GM18519 (cell line): Measurements from ENCODE around the gene RASAL3.
"Not testable (repeated sequence)": the region's sequence is repeated elsewhere in the genome, so short reads cannot be mapped to it uniquely, and the experiment has no call there.

Experiments used
- ATAC-seq: cut with Tn5 transposase; IDR thresholded peaks from one replicate; pipeline ENCODE4 v1.9.1; 2021; ENCODE audit warnings: mild to moderate bottlenecking, moderate library complexity; ENCODE audit not compliant: unreplicated experiment, low FRiP score

The RASAL3 gene

DNA sequence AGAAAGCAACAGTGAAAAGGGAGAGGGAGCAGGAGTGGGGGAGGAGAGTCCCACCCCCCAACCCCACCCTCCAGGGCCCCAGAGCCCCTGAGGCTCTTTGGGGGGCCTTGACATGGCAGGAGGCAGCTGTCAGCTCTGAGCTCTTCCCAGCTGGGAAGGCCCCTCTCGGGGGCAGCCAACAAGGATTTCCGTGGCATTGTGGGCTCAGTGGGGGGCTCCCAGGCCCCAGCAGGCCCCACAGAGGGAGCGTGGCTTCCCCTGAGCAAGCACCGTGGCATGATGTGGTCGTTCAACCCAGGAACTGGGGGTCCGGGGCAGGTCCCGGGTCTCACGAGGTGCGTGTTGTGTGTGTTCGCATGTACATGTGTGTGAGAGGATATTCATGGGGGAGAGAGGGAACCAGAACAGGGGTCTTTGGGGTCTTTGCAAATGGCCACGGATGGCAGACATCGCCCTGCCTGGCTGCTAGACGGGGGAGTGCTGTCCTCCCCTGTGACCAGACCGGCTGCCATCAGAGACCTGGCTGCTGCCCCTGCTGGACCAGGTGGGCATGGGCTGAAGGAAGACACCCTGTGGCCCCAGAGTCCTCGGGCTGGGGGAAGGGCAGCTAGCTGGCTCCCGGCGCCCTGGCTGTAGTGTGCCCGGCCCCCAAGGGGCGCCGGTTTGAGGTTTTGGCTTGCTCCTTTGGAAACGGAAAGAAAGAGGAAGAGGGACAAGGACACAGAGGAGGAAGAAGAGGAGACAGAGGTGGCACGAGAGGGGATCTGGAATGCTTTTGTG is 41.9 kb downstream of the RASAL3 start:
- ATAC-seq, result no peak

DNA sequence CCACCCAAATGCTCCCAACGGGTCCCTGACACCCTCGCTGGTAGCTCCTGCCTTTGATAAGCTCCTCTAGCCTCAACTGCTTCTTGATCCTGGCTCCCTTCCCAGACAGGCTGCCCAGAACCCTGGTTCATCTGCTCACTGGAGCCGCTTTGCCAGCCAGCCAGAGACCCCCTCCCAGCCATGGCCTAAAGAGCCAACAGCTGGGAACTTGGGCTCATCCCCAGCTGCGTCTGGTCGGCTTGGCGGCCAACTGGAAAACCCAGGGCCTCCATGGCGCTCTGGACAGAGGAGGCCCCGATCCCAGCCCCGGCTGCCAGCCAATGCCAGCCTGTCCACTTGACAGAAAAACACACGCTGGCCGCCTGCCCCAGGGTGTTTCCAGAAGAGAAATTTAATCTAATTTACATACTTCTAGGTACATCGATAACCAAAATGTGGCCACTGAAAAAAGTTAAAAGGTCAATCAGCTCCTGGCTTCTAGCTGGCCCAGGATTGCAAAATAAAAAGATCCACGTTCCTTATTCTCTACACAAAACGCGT is 42.6 kb downstream of the RASAL3 start:
- no peak for ATAC-seq

DNA sequence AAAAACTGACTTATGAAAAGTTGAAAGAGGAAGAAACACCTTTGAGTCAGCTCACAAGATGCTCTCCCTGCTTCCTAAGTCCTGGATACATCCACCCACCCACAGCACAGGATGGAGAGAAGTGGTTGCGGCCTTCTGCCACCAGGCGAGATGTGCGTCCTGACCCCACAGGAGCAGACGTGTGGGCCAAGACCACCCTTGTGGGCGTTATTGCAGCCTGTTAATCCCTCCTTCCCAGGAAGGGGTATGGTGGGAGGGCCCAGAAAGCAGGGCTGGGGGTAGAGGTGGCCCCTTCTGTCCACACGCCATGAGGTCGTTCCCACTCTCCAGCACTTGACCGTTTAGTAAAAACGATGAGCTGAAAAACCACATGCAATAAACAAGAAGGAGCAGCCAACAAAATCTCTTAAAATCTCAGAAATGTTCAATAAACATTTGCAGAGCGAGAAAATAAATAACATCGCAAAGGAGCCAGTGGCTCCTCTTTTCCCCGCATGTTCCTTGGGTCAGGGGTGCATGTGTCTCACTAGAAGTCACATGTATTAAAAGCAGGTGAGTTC is 43.1 kb downstream of the RASAL3 start:
- no peak for ATAC-seq

GRCh38 chr19:15419413-15420025 is 44.8 kb downstream of the RASAL3 start:
- ATAC-seq, result no peak

GRCh38 chr19:15418579-15419412 is 45.5 kb downstream of the RASAL3 start, which contains the start of gene AKAP8L:
TSS of gene AKAP8L (minus strand) at chr19:15418988. CDS start at chr19:15418923, 65 bp downstream.
- peak; percentile 80 for ATAC-seq

DNA sequence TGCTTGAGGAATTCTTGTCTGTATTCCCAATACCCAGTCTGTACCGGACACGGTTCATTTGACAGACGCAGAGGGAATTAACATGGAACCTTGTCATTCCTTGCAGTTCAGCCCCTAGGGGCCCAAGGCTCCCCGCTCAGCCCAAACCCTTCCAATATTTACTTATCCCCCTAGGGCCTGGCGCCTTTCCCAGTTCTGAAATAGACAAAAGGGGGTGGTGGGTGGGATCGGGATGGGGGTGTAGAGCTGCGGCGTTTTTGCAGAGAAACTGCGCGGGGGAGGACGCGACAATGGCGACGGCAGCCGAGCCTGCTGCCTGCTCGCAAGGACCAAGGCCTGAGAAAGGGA is 46.1 kb downstream of the RASAL3 start:
- no peak for ATAC-seq

DNA sequence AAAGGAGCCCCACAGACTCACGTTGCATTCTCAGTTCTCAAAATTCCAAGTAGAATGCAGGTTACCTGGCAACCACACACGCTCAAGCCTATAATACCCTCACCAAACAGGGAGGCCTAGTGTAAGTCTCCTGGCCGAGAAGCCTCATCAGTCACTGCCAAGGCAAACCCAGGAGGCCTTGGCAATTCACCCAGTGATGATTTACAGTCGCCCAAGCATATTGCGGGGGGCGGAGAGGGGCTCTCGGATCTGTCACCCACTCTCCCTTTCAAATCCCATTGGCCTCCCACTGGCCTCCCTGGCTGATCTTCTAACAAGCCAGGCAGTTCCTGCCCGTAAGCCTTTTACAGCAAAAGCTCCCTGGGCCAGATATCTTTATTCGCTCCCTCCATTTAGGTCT is 46.6 kb downstream of the RASAL3 start:
- no peak for ATAC-seq

- no peak for ATAC-seq
Observed at GRCh38 chr19:15412832-15413231, 51.5 kb downstream of the RASAL3 start.

DNA sequence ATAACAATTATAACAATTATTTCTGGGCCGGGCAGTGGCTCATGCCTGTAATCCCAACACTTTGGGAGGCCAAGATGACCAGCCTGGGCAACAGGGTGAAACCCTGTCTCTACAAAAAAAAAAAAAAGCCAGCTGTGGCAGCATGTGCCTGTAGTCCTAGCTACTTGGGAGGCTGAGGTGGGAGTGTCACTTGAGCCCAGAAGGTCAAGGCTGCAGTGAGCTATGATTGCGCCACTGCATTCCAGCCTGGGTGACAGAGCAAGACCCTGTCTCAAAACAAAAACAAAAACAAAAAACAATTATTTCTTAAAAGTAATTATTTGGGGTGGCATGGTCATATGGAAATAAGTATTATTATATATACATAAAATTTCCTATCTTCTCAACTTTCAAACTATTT is 53.0 kb downstream of the RASAL3 start:
- ATAC-seq, result not testable (repeated sequence)

GRCh38 chr19:15404780-15405211 is 59.5 kb downstream of the RASAL3 start:
- no peak for ATAC-seq

DNA sequence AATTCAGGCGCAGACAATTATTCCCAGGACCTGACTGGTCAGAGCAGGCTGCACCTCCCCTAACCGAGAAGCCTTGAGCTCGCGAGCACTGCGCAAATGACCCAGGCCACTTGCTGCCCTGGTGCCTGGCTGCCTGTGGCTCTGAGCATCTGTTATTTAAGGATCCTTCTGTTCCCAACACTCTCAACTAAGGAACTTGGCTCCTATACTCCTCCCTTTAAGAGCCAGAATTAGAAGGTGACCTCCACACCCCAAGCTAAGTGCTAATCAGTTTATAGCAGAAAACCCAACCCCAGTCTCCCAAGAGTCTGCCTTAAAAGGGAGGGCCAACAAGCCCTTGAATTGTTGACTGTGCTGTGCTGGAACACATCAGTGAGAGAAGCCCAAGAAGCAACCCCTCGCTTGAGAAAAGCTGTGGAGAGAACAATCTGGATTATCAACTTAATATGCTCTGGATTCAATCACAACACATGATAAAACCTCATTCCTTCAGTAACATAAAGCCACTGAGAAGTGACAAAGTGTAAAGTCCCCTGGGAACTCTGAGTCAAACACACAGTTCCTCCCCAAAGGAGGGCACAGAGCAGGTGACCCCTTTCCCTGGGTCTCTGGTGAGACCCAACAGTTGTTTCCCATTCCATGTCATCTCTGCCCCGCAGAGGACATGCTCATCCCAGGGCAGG is 60.1 kb downstream of the RASAL3 start:
- ATAC-seq, result no peak

DNA sequence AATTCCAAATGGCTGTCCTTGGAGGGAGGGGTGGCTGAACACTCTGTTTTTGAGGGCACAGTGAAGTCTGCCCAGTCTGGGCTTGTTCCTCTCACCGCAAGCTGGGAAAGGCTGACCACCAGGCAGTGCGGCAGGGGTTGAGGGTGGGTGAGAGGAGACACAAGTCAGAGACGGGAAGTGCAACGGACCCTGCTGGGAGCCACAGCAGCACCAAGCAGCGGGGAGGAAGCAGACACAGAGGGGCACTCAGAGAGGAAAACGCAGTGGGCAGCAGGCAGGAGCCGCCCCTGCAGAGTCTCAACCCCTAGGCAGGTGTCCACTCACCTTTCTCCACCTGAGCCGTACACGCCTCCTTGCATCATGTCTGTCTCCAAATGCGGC is 61.2 kb downstream of the RASAL3 start:
- no peak for ATAC-seq

- ATAC-seq, result no peak
Observed at GRCh38 chr19:15402411-15403150, 61.8 kb downstream of the RASAL3 start.
